HG03469 (cell line): ENCODE results near the gene CACNA1A.

Experiments used
- ATAC-seq: cut with Tn5 transposase; IDR thresholded peaks from one replicate; pipeline ENCODE4 v1.9.1; 2021; ENCODE audit warnings: mild to moderate bottlenecking, moderate library complexity, moderate number of reproducible peaks; ENCODE audit not compliant: unreplicated experiment

Gene CACNA1A

DNA sequence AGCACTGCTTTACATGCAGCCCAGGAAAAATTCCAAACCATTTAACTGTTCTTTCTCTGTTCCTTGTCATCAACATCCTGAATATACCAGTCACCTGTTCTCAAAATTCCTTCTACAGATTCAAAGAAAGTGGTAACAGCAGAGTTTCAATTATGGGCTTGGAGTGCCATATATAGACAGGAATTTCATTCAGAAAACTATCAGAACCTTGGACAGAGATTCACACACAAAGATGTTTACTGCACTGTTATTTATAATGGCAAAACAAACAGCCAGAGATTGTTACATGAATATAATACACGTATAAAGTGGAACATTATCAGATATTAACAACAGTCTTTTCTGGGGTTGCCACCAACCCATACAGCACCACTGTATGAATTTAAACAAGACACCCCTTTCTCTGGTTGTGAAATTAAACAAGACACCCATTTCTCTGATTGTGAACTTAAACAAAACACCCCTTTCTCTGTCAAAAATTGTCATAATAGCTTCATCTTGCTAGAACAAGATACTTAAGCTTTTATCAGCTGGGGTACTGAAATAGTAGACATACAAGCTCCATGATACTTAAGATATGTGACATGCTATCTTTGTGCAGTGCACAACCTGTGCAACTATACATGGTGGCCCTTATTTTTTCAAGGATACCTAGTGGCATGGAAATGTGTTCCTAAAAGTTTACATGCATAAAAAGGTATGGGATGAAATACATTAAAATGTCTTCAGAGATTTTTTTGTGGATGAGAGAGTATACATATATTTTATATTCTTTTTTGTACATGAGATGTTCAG is 12.6 kb downstream of the CACNA1A start:
- no peak for ATAC-seq

DNA sequence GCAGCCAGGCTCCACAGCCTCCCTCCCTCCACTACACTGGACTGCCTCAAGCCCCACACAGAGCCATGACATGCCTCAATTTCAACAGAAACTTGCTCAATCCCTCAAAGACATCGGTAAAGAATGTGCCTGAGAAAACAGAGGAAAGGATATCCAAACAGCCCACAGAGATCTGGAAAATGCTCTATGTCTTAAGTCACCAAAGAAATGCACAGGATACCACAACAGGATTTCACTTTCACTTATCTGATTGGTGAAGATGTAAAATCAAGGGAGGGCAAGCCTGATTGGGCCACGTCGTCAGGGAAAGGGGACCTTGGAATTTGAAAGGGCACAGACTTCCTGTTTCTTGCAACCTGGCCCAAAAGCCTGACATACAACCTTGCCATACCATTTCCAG is 14.2 kb downstream of the CACNA1A start:
- ATAC-seq = no peak

DNA sequence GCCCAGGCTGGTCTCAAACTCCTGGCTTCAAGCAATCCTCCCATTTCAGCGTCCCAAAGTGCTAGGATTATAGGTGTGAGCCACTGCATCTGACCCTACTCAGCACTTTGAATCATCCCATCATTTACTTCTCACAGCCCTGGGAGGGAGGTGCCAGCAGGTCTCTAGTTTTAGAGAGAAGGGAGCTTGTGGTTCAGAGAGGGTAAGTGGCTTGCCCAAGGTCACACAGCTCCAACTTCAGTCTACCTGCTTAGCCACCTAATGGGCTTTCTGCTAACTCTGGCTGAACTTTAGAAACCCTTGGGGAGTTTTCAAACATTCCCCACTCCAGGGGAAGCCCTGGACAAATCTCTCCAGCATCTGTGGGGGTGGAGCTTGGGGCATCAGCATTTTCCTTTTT is 18.3 kb downstream of the CACNA1A start:
- no peak for ATAC-seq

DNA sequence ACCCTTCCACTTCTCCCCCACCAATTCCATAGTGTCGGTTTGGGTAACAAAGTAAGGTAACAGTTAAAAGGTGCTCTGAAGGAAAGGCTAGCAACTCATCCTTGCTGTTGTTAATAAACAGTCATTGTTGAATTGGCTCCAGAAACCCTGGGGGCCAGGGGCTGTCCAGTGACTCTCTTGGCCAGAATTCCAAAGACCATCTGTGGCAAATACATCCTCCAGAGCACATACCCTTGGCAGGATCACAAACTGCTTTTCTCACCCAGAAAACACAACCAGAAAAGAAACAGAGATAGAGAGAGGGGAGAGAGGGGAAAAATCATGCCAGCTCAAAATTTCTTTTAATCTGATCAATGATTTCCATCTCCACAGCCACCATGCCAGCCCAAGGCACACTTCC is 22.1 kb downstream of the CACNA1A start:
- no peak for ATAC-seq

DNA sequence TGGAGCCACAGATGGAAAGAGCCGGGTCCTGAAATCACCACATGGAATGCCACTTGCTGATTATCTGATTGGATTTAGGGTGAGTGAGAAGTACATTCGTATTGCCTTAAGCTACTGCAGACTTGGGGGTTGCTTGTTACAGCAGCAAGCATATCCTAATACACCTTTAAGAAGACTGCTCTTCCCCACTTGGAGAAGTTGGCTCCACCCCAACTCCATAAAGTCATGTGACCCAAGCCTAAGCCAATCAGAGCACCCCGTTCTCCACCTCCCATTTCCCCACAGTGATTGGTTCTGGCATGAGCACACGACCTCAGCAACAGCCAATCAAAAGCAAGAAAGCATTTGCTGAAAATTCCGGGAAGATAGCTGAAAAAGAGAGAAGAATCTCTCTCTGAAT is 23.1 kb downstream of the CACNA1A start:
- no peak for ATAC-seq

DNA sequence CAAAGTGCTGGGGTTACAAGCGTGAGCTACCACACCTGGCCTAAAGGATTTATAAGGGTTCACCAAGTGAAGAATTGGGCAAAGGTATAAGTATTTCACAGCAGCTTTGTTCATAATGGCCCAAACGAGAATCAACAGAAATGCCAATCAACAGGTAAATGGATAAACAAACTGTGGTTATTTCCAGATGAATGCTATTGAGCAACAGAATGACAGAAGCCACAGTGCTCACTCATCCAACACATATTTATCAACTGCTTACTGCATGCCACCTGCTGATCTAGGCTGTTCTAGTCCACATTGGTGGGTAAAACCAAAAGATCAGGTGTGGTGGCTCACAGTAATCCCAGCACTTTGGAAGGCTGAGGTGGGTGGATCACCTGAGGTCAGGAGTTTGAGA is 27.7 kb downstream of the CACNA1A start:
- no peak for ATAC-seq

DNA sequence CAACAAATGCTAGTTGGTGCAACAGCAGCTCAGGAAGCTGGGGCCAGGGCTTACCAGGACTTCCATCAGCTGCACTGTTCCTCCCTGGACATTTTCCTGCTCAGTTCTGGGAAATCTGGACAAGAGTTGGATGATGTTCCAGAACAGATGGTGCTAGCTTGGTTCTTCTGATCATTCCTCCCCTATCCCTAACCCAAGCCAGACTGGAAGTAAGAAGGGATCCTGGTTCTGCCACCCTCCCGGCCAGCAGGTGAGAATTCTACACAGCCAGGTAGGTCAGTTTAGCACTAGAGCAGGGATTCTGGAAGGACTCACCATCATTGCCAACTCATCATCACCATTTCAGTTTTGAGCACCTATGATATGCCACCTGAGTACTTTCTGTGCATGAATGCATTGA is 30.2 kb downstream of the CACNA1A start:
- ATAC-seq = no peak

DNA sequence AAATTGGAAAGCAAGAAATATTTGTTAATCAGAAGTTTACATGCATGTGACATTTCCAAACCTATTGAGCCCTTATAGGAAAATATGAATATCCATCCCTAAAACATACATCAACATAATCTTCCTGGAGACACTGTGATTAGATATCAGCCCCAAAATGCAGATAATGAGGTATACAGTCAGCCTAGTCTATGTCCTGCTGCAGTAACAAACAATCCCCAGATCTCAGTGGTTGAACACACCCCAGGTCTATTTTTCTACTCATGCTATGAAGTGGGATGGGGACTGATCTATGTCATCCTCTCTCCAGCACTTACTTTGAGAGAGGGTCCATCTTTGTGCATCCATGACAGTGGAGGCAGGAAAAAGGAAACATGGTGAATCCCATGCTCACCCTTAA is 31.2 kb downstream of the CACNA1A start:
- ATAC-seq = no peak

DNA sequence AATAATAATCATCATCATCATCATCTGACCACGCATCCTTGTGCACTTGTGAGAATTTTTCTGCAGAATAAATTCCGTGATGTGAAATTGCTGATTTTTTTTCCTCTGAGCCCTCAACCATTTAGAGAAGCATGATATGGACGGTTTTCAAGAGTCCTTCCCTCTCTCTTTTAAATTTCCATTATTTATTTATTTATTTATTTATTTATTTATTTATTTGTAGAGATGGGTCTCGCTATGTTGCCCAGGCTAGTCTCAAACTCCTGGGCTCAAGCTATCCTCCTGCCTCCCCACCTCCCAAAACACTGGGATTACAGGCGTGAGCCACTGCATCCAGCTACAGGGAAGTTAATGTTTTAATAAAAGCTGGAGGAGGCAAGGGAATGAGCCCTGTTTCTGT is 39.6 kb downstream of the CACNA1A start:
- ATAC-seq = no peak

DNA sequence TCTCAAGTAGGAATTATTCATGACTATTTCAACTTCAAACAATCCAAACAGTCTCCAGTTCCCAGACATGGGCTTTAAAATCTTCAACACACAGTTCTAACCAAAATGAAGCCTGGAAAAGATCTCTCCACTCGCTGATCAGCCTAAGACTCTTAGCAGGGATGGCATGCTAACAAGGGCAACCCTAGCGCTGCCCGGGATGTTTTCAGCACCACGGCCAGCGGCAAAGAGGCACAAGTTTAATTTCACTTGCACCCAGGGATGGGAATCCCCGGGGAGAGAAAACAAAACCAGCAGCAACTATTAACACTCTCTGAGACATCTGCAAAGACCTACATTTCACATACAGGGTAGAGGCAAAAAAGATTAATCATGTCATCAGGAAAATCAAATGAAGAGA is 43.0 kb downstream of the CACNA1A start:
- ATAC-seq = no peak

DNA sequence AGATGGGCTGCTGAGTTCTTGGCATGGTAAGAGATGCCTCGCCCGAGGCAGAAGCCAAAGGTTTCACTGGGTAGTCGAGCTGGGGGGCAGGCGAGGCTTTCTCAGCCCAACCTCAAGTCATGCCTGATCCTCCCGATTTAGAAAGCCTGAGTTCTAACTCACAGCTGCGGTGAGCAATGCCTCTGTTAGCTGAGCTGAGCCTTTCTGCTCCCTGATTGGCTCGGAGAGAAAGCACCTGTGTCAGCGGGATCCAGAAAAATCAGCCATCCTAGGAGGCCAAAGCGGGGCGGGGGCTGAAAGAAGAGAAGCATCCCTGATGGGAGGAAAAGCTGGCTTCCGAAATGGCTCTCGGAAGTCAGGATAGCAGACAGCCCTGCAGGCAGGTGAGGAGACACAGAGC is 44.7 kb downstream of the CACNA1A start:
- no peak for ATAC-seq

DNA sequence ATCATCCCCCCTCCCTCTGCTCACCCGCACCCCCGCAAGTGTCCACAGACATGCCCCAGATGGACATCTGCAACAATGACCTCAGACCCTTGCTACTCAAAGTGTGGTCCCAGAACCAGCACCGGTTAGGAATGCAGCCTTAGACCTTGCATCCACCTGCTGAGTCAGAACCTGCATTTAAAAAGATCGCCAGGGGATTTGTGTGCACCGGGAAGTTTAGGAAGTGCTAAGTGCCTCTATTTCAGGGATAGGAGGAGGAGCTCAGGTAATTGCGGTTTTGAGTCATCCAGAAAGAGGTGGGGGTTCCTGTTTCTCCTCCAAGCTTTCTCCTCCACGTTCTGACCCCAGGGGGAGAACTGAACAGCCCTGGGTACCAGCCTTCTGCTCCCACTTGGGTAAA is 46.2 kb downstream of the CACNA1A start:
- no peak for ATAC-seq

DNA sequence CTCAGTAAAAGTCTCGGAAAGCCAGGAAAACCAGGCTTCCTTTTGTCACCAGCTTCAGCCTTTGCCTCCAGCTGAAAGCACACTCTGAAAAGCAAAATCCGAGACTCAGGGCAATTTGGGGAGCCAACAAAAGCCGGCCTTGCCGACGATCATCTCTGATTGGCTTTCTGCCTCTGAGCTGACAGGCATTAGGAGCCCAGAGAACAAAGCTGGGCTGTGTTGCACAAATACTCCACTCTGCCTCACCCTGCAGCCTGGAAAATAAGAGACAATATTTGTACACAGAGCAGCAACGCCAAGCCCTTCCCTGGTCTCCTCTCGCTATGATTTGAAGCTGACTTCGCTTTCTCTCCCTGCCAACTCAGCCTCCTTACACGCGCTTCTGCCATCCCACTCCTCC is 46.9 kb downstream of the CACNA1A start:
- no peak for ATAC-seq

DNA sequence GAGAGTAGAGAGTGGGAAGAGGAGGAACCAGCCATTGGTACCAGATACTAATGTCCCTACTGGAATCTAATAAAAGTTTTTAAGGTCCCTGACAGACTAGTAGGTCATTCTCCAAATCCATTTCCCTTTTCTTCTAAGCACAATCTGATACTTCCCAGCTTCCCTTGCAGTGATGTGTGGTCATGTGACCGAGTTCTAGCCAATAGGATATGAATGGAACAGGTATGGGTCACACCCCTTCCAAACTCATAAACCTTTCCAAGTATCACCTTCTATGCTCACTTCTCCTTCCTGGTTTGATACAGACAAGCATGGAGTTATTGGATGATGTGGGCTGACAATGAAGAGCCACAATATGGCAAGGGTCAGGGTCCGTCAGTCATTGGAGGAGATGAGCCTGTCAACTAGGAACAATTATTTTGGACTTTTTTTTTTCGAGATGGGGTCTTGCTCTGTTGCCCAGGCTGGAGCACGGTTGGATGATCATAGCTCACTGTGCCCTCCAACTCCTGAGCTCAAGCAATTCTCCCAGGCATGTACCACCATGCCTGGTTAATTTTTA is 54.8 kb downstream of the CACNA1A start:
- no peak for ATAC-seq

DNA sequence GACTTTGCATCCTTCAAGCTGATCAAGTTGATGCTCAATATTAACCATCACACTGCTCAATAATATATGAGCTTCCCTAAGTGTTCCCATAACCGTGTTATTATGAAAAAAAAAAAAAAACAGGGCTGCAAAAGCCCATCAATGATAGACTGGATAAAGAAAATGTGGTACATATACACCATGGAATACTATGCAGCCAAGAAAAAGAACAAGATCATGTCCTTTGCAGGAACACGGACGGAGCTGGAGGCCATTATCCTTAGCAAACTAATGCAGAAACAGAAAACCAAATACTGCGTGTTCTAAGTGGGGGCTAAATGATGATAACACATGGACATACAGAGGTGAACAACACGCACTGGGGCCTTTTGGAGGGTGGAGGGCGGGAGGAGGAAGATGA is 58.3 kb downstream of the CACNA1A start:
- ATAC-seq = no peak

DNA sequence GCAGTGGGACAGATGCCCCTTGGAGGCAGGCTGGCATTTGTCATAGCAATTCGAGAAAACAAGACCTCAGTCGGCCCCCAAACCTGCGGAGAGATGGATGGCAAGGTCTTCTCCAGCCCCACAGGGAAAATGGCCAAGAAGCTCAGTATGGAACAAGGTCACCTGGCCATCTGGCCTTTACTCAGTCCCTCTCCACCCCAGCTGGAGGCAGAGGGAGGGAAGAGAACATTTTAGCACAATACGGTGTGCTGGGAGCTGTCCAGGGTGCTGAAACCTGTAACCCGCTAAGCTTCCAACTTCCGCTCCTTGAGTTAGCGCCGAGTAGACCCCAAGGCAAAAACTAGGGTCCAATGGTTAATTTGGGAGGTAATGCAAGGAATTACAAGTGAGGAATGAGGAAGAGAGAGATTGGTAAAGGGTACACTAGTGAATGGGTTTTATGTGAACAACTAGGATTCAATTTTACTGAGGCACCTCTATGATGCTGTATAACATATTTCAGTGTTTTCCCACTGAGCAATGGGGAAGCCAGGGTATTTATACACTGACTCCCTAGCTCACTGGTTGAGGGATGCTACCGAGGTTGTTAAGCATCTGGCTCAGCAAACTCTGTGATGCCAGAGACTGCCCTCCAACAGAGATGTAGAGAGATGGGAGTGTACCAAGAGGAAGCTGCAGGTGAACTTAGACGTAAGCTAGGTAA is 64.3 kb downstream of the CACNA1A start:
- no peak for ATAC-seq

DNA sequence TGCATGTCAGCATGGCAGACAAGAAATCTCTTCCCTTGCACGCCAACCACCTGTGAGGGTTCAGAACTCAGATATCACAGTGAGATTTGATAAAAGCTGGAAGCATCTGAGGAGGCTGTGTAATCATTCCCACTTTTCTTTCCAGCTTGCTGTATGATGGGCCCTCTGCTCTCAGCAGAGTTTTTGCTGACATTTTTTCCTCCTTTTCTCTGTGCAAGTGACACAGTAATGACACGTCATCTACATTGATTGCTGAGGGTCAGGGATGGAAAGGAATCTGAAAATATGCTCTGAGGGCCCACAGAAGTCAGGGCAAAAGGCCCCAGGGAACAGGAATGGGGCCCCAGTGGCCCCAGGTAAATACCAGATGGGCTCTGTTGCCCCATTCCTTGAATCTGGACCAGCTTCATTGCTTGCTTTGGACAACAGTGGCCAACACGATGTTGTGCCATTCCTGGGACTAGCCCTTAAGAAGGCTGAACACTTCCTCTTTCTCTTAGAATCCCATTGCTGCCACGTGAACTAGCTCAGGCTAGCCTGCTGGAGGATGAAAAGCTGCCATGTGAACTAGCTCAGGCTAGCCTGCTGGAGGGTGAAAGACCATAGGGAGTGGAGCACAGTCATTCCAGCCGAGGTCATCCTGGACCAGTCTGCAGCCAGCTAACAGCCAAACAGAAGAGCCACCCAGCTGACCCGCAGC is 68.2 kb downstream of the CACNA1A start:
- no peak for ATAC-seq

DNA sequence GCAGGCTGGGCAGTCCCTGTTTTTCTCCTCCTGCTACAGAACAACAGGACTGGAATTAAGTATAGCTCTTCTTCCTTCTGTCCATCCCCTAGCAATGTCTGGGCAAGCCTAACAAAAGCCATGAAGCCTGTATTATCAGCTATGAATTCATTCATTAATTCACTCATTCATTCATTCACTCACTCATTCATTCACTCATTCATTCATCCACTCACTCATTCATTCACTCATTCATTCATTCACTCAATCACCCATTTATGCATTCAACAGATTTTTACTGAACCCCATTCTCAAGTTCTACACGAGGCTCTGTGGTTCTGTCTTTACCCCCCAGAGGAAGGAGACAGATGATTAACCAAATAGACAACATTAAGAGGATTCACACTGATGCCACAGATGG is 69.9 kb downstream of the CACNA1A start:
- no peak for ATAC-seq

DNA sequence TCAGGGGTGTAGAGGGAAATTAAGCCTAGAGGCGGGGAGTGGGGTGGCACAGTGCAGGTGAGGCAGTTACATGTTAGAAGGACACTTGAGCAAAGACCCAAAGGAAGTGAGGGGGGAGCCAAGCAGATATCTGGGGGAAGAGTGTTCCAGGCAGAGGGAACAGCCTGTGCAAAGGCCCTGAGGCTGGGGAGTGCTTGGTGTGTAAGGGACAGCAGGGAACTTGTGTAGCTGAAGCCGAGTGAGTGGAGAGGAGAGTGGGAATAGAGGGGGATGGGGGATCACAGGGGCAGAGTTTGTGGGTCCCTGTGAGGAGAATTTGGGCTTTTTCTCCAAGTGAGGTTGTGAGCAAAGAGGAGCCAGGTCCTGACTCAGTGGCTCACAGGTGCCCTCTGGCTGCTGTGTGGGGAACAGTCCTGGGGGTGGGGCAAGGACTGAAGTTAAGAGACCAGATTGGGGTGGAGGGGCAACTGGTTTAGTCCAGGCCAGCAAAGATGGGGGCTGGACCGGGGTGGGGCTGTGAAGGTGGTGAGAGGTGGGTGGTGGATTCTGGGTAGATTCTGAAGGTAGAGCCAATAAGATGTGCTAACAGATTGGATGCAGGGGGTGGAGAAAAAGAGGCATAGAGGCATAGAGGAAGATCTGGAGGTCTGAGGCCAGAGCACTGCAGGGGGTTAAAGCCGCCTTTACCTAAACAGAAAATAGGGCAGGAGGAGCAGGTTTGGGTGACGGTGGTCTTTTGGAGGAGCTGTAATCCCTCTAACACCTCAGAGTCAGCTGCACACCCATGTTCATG is 75.3 kb downstream of the CACNA1A start:
- ATAC-seq = no peak

DNA sequence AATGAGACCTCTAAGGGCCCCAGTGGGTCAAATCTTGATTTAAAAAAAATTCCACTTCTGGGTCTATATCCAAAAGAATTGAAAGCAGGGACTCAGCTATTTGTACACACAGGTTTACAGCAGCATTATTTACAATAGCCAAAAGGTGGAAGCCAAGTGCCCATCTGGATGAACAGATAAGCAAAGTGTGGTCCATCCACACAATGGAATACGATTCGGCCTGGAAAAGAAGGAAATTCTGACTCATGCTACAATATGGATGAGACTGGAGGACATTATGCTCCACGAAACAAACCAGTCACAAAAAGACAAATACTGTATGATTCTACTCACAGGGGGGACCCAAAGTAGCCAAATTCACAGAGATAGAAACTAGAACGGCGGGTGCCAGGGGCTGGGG is 76.7 kb downstream of the CACNA1A start:
- ATAC-seq = no peak

DNA sequence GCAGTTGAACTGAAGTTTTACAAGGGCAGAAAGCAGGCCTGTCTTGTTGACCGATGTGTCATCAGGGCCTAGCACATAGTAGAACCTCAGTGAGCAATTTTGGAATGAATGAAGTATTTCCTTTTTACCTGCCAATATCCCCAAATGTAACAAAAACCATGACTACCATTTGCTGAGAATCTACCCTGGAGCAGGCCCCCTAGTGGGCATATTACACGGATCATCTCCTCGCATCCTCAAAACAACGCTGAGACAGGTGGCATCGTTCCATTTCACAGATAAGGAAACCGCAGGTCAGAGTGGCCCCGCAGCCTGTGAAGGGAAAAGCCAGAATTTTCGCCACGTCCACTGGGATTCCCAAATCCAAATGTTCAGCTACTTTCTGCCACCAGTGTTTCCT is 77.9 kb downstream of the CACNA1A start:
- ATAC-seq = no peak
